SJSA1 (cell line): ENCODE results near the gene CD300LB. TPM values are rescaled to one million over a fixed set of nuclear protein-coding genes. Genes with fewer than 3 reads are reported as not detected.
"Not testable (repeated sequence)": the region's sequence is repeated elsewhere in the genome, so short reads cannot be mapped to it uniquely, and the experiment has no call there.

Experiments used
- DNase-seq, 2 experiments: peaks; one replicate each; pipeline ENCODE4 v3.0.0-alpha.2; 2015 to 2020; ENCODE audit warnings: low spot score in 2 of 2, low read depth in 1 of 2
- H3K27ac ChIP-seq: fragments of 250-450 bp; sonication (Bioruptor Pico); 2 replicates; pipeline ENCODE4 v1.5.1; 2020; ENCODE audit warnings: mild to moderate bottlenecking, moderate library complexity
- H3K27me3 ChIP-seq: fragments of 250-450 bp; sonication (Bioruptor Pico); replicated peaks from 2 replicates; pipeline ENCODE4 v1.5.1; 2020; ENCODE audit warnings: mild to moderate bottlenecking, moderate library complexity
- H3K36me3 ChIP-seq: fragments of 250-450 bp; sonication (Bioruptor Pico); 2 replicates; pipeline ENCODE4 v1.5.1; 2020; ENCODE audit warnings: mild to moderate bottlenecking
- H3K4me1 ChIP-seq: fragments of 250-450 bp; sonication (Bioruptor Pico); replicated peaks from 2 replicates; pipeline ENCODE4 v1.6.1; 2021; ENCODE audit warnings: mild to moderate bottlenecking
- H3K4me3 ChIP-seq: fragments of 250-450 bp; sonication (Bioruptor Pico); 2 replicates; pipeline ENCODE4 v1.5.1; 2020; ENCODE audit warnings: mild to moderate bottlenecking
- H3K9me3 ChIP-seq: fragments of 250-450 bp; sonication (Bioruptor Pico); replicated peaks from 2 replicates; pipeline ENCODE4 v1.5.1; 2020; ENCODE audit warnings: mild to moderate bottlenecking
- total RNA-seq: library from RNA; depleted of rRNA; stranded (reverse); fragments of >200 nt; shearing (Covaris generic); gene quantifications from 2 replicates; pipeline ENCODE4 v1.2.3, GENCODE V29; 2014

CD300LB gene
- total RNA-seq, 1 experiment from 2014 or later: not detected

- Histone ChIP-seq H3K4me1 (no peaks in the 10 kb centered on the region), H3K4me3 (no peak overlapping the region), H3K36me3 (no peaks in the 10 kb centered on the region), H3K27me3 (no peaks in the 10 kb centered on the region), H3K9me3 (peaks cover 2% of the 10 kb centered on the region; the same call in 1 of the 2 replicates), H3K27ac (no peak overlapping the region)
- DNase-seq: peak in 1 of 2 experiments; percentile 37
These were observed 16.5 kb downstream of the CD300LB start for GRCh38 chr17:74514632-74515334.

- Histone ChIP-seq H3K27me3 (no peaks in the 10 kb centered on the region), H3K4me3 (no peak overlapping the region), H3K27ac (no peak overlapping the region), H3K9me3 (peaks cover 2% of the 10 kb centered on the region; the same call in 1 of the 2 replicates), H3K4me1 (no peaks in the 10 kb centered on the region), H3K36me3 (no peaks in the 10 kb centered on the region)
- DNase-seq: no peak
These were observed 17.2 kb downstream of the CD300LB start for GRCh38 chr17:74513987-74514631.

- Histone ChIP-seq H3K4me3 (no peak overlapping the region), H3K4me1 (no peaks in the 10 kb centered on the region), H3K36me3 (no peaks in the 10 kb centered on the region), H3K27ac (no peak overlapping the region), H3K27me3 (peaks cover 3% of the 10 kb centered on the region; the same call in 1 of the 2 replicates), H3K9me3 (peaks cover 2% of the 10 kb centered on the region; the same call in 1 of the 2 replicates)
- DNase-seq: no peak
These were observed 18.6 kb downstream of the CD300LB start for GRCh38 chr17:74512624-74513091.

- peaks cover 2% of the 10 kb centered on the region; the same call in 1 of the 2 replicates for H3K9me3 ChIP-seq
- peaks cover 8% of the 10 kb centered on the region; the same call in 1 of the 2 replicates for H3K27me3 ChIP-seq
- no peaks in the 10 kb centered on the region for H3K36me3 ChIP-seq
- H3K27ac ChIP-seq: no peak overlapping the region
- DNase-seq: no peak
- no peaks in the 10 kb centered on the region for H3K4me1 ChIP-seq
- H3K4me3 ChIP-seq: no peak overlapping the region
These were observed 19.2 kb downstream of the CD300LB start for GRCh38 chr17:74512036-74512435.

GRCh38 chr17:74508156-74508555, 23.1 kb downstream of the CD300LB start:
- Histone ChIP-seq H3K36me3 (no peaks in the 10 kb centered on the region), H3K4me3 (no peak overlapping the region), H3K9me3 (no peaks in the 10 kb centered on the region), H3K4me1 (no peaks in the 10 kb centered on the region), H3K27me3 (peaks cover 17% of the 10 kb centered on the region), H3K27ac (no peak overlapping the region)
- DNase-seq: no peak

- not testable (repeated sequence) for H3K36me3 ChIP-seq, H3K9me3 ChIP-seq, H3K4me1 ChIP-seq, H3K27ac ChIP-seq, H3K4me3 ChIP-seq
- peak in 1 of 2 experiments; percentile 3 for DNase-seq
- H3K27me3 ChIP-seq: peaks cover 21% of the 10 kb centered on the region
These were observed 27.3 kb downstream of the CD300LB start for GRCh38 chr17:74503949-74504348.

GRCh38 chr17:74502861-74503260, 28.4 kb downstream of the CD300LB start:
- no peak for DNase-seq
- peaks cover 20% of the 10 kb centered on the region for H3K27me3 ChIP-seq
- H3K4me3 ChIP-seq: no peak overlapping the region
- no peak overlapping the region for H3K27ac ChIP-seq
- H3K36me3 ChIP-seq: no peaks in the 10 kb centered on the region
- no peaks in the 10 kb centered on the region for H3K4me1 ChIP-seq
- H3K9me3 ChIP-seq: no peaks in the 10 kb centered on the region

GRCh38 chr17:74499992-74500391, 31.3 kb downstream of the CD300LB start:
- no peaks in the 10 kb centered on the region for H3K36me3 ChIP-seq
- no peaks in the 10 kb centered on the region for H3K9me3 ChIP-seq
- H3K4me3 ChIP-seq: no peak overlapping the region
- H3K4me1 ChIP-seq: no peaks in the 10 kb centered on the region
- no peak for DNase-seq
- peaks cover 4% of the 10 kb centered on the region; the same call in 1 of the 2 replicates for H3K27me3 ChIP-seq
- no peak overlapping the region for H3K27ac ChIP-seq

GRCh38 chr17:74497471-74497870, 33.8 kb downstream of the CD300LB start:
- Histone ChIP-seq H3K4me3 (no peak overlapping the region), H3K4me1 (no peaks in the 10 kb centered on the region), H3K27ac (no peak overlapping the region), H3K9me3 (no peaks in the 10 kb centered on the region), H3K27me3 (no peaks in the 10 kb centered on the region), H3K36me3 (no peaks in the 10 kb centered on the region)
- no peak for DNase-seq

GRCh38 chr17:74493331-74493833, 37.9 kb downstream of the CD300LB start:
- peak; percentile 59 to 73 for DNase-seq
- Histone ChIP-seq H3K4me3 (no peak overlapping the region), H3K9me3 (no peaks in the 10 kb centered on the region), H3K4me1 (no peaks in the 10 kb centered on the region), H3K27me3 (peaks cover 4% of the 10 kb centered on the region; the same call in 1 of the 2 replicates), H3K27ac (no peak overlapping the region), H3K36me3 (no peaks in the 10 kb centered on the region)

GRCh38 chr17:74491626-74492025, 39.6 kb downstream of the CD300LB start:
- Histone ChIP-seq H3K9me3 (no peaks in the 10 kb centered on the region), H3K4me1 (no peaks in the 10 kb centered on the region), H3K27me3 (peaks cover 4% of the 10 kb centered on the region; the same call in 1 of the 2 replicates), H3K4me3 (no peak overlapping the region), H3K36me3 (no peaks in the 10 kb centered on the region), H3K27ac (no peak overlapping the region)
- no peak for DNase-seq

GRCh38 chr17:74490716-74491115, 40.6 kb downstream of the CD300LB start:
- Histone ChIP-seq H3K27ac (no peak overlapping the region), H3K4me3 (no peak overlapping the region), H3K27me3 (peaks cover 6% of the 10 kb centered on the region; the same call in 1 of the 2 replicates), H3K36me3 (no peaks in the 10 kb centered on the region), H3K4me1 (no peaks in the 10 kb centered on the region), H3K9me3 (0 out of 2 replicates have a peak, but pooled peaks cover 3% of the 10 kb centered on the region)
- no peak for DNase-seq

GRCh38 chr17:74488276-74488675, 43.0 kb downstream of the CD300LB start:
- not testable (repeated sequence) for DNase-seq

GRCh38 chr17:74485841-74486240, 45.4 kb downstream of the CD300LB start:
- 0 out of 2 replicates have a peak, but pooled peaks cover 3% of the 10 kb centered on the region for H3K9me3 ChIP-seq
- no peak overlapping the region for H3K4me3 ChIP-seq
- no peaks in the 10 kb centered on the region for H3K4me1 ChIP-seq
- H3K27me3 ChIP-seq: peaks cover 13% of the 10 kb centered on the region; the same call in 1 of the 2 replicates
- H3K36me3 ChIP-seq: no peaks in the 10 kb centered on the region
- DNase-seq: no peak
- H3K27ac ChIP-seq: no peak overlapping the region

More at GRCh38 chr17:74488276-74488675, 43.0 kb downstream of the CD300LB start:
- not testable (repeated sequence) for H3K4me1 ChIP-seq, H3K36me3 ChIP-seq, H3K9me3 ChIP-seq, H3K27ac ChIP-seq, H3K4me3 ChIP-seq
- peaks cover 16% of the 10 kb centered on the region; the same call in 1 of the 2 replicates for H3K27me3 ChIP-seq
